Smooth muscle cell (in vitro differentiated cells): ENCODE results near the gene CENPC. TPM values are rescaled to one million over a fixed set of nuclear protein-coding genes. Genes with fewer than 3 reads are reported as not detected.

Source experiments
- DNase-seq: peaks from one replicate; lab custom pipeline; 2025; ENCODE audit not compliant: unreplicated experiment; lab: John Stamatoyannopoulos, UW
- H2AFZ ChIP-seq: fragments of 200-600 bp; sonication (generic); 2 replicates; pipeline ENCODE4 v1.6.0; 2016; ENCODE audit warnings: antibody characterized with exemption, low read depth, mild to moderate bottlenecking
- H3F3A ChIP-seq: fragments of 200-600 bp; sonication (generic); 2 replicates; pipeline ENCODE4 v1.6.0; 2017; ENCODE audit warnings: antibody characterized with exemption, low read depth
- H3K27ac ChIP-seq: fragments of 200-600 bp; sonication (generic); 2 replicates; pipeline ENCODE4 v1.5.1; 2016; ENCODE audit warnings: low read depth, mild to moderate bottlenecking
- H3K27me3 ChIP-seq: fragments of 200-600 bp; sonication (generic); 2 replicates; pipeline ENCODE4 v1.6.1; 2016; ENCODE audit warnings: low read depth, mild to moderate bottlenecking
- H3K36me3 ChIP-seq: fragments of 200-600 bp; sonication (generic); 2 replicates; pipeline ENCODE4 v1.5.1; 2016; ENCODE audit warnings: low read depth
- H3K4me1 ChIP-seq: fragments of 200-600 bp; sonication (generic); 2 replicates; pipeline ENCODE4 v1.5.1; 2016; ENCODE audit warnings: low read depth
- H3K4me2 ChIP-seq: fragments of 200-600 bp; sonication (generic); 2 replicates; pipeline ENCODE4 v1.6.0; 2016; ENCODE audit warnings: mild to moderate bottlenecking
- H3K4me3 ChIP-seq: fragments of 200-600 bp; sonication (generic); 2 replicates; pipeline ENCODE4 v1.5.1; 2016; ENCODE audit warnings: mild to moderate bottlenecking
- H3K79me2 ChIP-seq: fragments of 200-600 bp; sonication (generic); 2 replicates; pipeline ENCODE4 v1.6.0; 2016; ENCODE audit warnings: low read depth, mild to moderate bottlenecking
- H3K9ac ChIP-seq: fragments of 200-600 bp; sonication (generic); 2 replicates; pipeline ENCODE4 v1.6.0; 2016; ENCODE audit warnings: low read depth
- H3K9me3 ChIP-seq: fragments of 200-600 bp; sonication (generic); replicated peaks from 2 replicates; pipeline ENCODE4 v1.5.1; 2016; ENCODE audit warnings: low read depth
- H4K20me1 ChIP-seq: fragments of 200-600 bp; sonication (generic); 2 replicates; pipeline ENCODE4 v1.6.0; 2016; ENCODE audit warnings: low read depth
- WGBS: methylation state at CpG from one replicate; pipeline ENCODE4 v1.1.7; 2016; ENCODE audit warnings: low lambda C conversion rate; 5-methylcytosine and 5-hydroxymethylcytosine counted together
- polyA plus RNA-seq: library from polyadenylated mRNA; unstranded; fragments of >200 nt; fragmentation: Nextera tagmentation; extraction: Ambion mirVana; gene quantifications from 2 replicates; pipeline ENCODE4 v1.2.1, GENCODE V29; 2016
- total RNA-seq: library from RNA; depleted of rRNA; stranded (reverse); fragments of >200 nt; gene quantifications from 2 replicates; pipeline ENCODE4 v1.2.3, GENCODE V29; 2014
- TF ChIP-seq, protein P1 (sequence below): fragments of 200-600 bp; sonication (generic); IDR thresholded peaks from 2 replicates; pipeline ENCODE4 v1.5.1; 2017; ENCODE audit warnings: borderline replicate concordance, mild to moderate bottlenecking, antibody characterized with exemption; ENCODE audit not compliant: insufficient read depth, poor library complexity, severe bottlenecking

Gene CENPC
- total and polyA plus RNA-seq, 2 experiments from 2014 or later = 11.2 to 22.3 TPM

DNA sequence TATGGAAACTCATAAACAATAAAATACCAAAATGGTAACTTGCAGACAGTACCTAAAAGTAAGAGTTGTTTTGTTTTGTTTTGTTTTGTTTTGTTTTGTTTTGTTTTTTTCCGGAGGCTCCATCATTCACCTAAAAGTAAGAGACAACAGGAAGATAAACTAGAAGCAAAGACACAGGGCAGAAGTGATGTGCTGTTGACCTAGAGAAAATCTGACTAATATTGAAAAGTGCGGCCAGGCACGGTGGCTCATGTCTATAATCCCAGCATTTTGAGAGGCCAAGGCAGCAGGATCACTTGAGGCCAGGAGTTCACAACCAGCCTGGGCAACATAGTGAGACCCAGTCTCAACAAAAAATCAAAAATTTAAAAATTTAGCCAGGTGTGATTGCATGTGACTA lies 5.6 kb upstream of the CENPC start:
- Histone ChIP-seq H3K36me3 (no peaks in the 10 kb centered on the region), H3K27ac (no peak overlapping the region), H4K20me1 (no peaks in the 10 kb centered on the region), H3K4me1 (peaks cover 4% of the 10 kb centered on the region), H3K9me3 (no peaks in the 10 kb centered on the region), H3K4me3 (no peak overlapping the region), H3K4me2 (no peak overlapping the region), H3F3A (no peaks in the 10 kb centered on the region), H3K9ac (no peak overlapping the region), H3K27me3 (no peaks in the 10 kb centered on the region), H3K79me2 (no peaks in the 10 kb centered on the region), H2AFZ (no peak overlapping the region)
- TF ChIP-seq, protein P1, sequence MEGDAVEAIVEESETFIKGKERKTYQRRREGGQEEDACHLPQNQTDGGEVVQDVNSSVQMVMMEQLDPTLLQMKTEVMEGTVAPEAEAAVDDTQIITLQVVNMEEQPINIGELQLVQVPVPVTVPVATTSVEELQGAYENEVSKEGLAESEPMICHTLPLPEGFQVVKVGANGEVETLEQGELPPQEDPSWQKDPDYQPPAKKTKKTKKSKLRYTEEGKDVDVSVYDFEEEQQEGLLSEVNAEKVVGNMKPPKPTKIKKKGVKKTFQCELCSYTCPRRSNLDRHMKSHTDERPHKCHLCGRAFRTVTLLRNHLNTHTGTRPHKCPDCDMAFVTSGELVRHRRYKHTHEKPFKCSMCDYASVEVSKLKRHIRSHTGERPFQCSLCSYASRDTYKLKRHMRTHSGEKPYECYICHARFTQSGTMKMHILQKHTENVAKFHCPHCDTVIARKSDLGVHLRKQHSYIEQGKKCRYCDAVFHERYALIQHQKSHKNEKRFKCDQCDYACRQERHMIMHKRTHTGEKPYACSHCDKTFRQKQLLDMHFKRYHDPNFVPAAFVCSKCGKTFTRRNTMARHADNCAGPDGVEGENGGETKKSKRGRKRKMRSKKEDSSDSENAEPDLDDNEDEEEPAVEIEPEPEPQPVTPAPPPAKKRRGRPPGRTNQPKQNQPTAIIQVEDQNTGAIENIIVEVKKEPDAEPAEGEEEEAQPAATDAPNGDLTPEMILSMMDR = no peak
- DNase-seq = no peak
- WGBS = 94% methylated on average over 3 of the region's 3 CpGs

- H4K20me1 ChIP-seq = no peaks in the 10 kb centered on the region
These were observed 5.1 kb upstream of the CENPC start for GRCh38 chr4:67550451-67550850.

GRCh38 chr4:67549123-67549522 lies 3.8 kb upstream of the CENPC start:
- H3K4me1 ChIP-seq = peaks cover 9% of the 10 kb centered on the region
- no peaks in the 10 kb centered on the region for H3K27me3 ChIP-seq
- no peak overlapping the region for H3K9ac ChIP-seq
- H3K9me3 ChIP-seq = no peaks in the 10 kb centered on the region
- H2AFZ ChIP-seq = no peak overlapping the region
- DNase-seq = no peak
- H3K36me3 ChIP-seq = no peaks in the 10 kb centered on the region
- H4K20me1 ChIP-seq = no peaks in the 10 kb centered on the region
- H3K4me3 ChIP-seq = no peak overlapping the region
- H3K27ac ChIP-seq = no peak overlapping the region
- TF ChIP-seq, protein P1 = no peak
- WGBS = 63% methylated on average over 1 of the region's 1 CpG
- no peaks in the 10 kb centered on the region for H3F3A ChIP-seq
- H3K4me2 ChIP-seq = no peak overlapping the region
- H3K79me2 ChIP-seq = peaks cover 7% of the 10 kb centered on the region

More at GRCh38 chr4:67550451-67550850, 5.1 kb upstream of the CENPC start:
- Histone ChIP-seq H3K4me1 (peaks cover 5% of the 10 kb centered on the region), H3K79me2 (no peaks in the 10 kb centered on the region), H3K27ac (no peak overlapping the region), H3K9ac (no peak overlapping the region), H3K4me2 (no peak overlapping the region), H3K36me3 (no peaks in the 10 kb centered on the region), H3K27me3 (no peaks in the 10 kb centered on the region), H3F3A (no peaks in the 10 kb centered on the region), H3K9me3 (no peaks in the 10 kb centered on the region), H3K4me3 (no peak overlapping the region), H2AFZ (no peak overlapping the region)
- TF ChIP-seq, protein P1 = no peak
- no peak for DNase-seq

DNA sequence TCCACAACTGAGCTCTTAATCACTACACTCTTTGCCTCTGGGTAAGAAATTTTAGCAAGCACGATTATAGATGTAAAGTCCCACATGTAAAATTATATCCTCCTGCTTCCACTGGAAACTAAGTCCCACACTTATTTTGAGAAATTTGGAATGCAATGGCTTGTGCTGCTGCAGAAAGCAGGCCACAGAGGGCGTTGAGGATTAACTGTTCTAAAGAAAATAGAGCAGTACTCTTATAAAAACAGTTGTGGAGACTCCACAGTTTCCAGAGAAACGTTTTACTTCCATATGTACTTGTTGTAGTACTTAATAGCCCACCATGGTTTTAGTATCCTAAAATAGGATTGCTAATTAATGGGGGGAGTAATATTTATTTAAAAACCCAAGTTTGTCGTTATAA lies 1.7 kb upstream of the CENPC start:
- DNase-seq = no peak
- Histone ChIP-seq H3K4me2 (no peak overlapping the region), H3K79me2 (peaks cover 24% of the 10 kb centered on the region), H4K20me1 (no peaks in the 10 kb centered on the region), H3K27me3 (no peaks in the 10 kb centered on the region), H3K9ac (no peak overlapping the region), H3K27ac (no peak overlapping the region), H3K4me3 (no peak overlapping the region), H3K9me3 (no peaks in the 10 kb centered on the region), H3F3A (no peaks in the 10 kb centered on the region), H3K36me3 (no peaks in the 10 kb centered on the region), H3K4me1 (peaks cover 15% of the 10 kb centered on the region), H2AFZ (peak overlapping the region; percentile 47)
- TF ChIP-seq, protein P1 = no peak
- WGBS = 62% methylated on average over 4 of the region's 4 CpGs
